Measurements from ENCODE around the gene THEMIS. TPM values are rescaled to one million over a fixed set of nuclear protein-coding genes. Genes with fewer than 3 reads are reported as not detected.

THEMIS gene
- total and polyA plus RNA-seq, 2 experiments from 2014 or later, result not detected

DNA sequence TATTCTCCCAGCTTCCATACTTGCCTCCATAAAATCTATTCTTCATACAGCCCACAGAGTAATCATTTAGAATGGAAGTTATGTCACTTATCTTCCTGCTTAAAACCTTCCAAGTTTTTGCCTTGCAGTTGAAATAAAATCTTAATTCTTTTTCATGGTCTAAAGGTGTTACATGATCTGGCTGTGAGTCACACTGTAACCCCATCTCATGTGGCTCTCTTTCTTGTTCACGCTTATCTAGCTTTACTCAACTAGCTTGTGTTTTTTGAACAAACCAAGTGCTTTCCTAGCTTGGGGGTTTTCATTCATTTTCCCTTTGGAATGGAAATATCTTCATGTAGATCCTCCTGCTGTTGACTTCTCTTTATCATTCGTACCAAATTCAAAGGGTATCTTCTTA is 23.6 kb upstream of the THEMIS start:
- no peak overlapping the region for H3K4me3 ChIP-seq
- no peak overlapping the region for H3K4me2 ChIP-seq
- H3K9me2 ChIP-seq (replicated peaks; ENCODE audit: insufficient read depth), result no peaks in the 10 kb centered on the region
- no peak overlapping the region for H2AFZ ChIP-seq
- DNase-seq (ENCODE audit: low spot score), result no peak
- no peaks in the 10 kb centered on the region for H3K4me1 ChIP-seq (ENCODE audit: insufficient read depth)
- no peaks in the 10 kb centered on the region for H3K9me3 ChIP-seq (ENCODE audit: low read depth)
- no peaks in the 10 kb centered on the region for H3K36me3 ChIP-seq (replicated peaks; ENCODE audit: insufficient read depth, low read depth)
- 85% methylated on average over 2 of the region's 2 CpGs for WGBS (ENCODE audit: low lambda C conversion rate, missing lambda C conversion rate)
- H3K27me3 ChIP-seq, result no peaks in the 10 kb centered on the region
- no peaks in the 10 kb centered on the region for H4K20me1 ChIP-seq (ENCODE audit: insufficient read depth, poor library complexity, severe bottlenecking)
- H3K79me2 ChIP-seq, result no peaks in the 10 kb centered on the region
- TF ChIP-seq, protein P1, sequence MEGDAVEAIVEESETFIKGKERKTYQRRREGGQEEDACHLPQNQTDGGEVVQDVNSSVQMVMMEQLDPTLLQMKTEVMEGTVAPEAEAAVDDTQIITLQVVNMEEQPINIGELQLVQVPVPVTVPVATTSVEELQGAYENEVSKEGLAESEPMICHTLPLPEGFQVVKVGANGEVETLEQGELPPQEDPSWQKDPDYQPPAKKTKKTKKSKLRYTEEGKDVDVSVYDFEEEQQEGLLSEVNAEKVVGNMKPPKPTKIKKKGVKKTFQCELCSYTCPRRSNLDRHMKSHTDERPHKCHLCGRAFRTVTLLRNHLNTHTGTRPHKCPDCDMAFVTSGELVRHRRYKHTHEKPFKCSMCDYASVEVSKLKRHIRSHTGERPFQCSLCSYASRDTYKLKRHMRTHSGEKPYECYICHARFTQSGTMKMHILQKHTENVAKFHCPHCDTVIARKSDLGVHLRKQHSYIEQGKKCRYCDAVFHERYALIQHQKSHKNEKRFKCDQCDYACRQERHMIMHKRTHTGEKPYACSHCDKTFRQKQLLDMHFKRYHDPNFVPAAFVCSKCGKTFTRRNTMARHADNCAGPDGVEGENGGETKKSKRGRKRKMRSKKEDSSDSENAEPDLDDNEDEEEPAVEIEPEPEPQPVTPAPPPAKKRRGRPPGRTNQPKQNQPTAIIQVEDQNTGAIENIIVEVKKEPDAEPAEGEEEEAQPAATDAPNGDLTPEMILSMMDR (IDR thresholded peaks at IDR 0.05; ENCODE audit: poor library complexity), result no peak
- no peak for TF ChIP-seq EZH2phosphoT487 (IDR thresholded peaks at IDR 0.05; ENCODE audit: low read depth, severe bottlenecking, unreplicated experiment)
- no peak for TF ChIP-seq EZH2 (IDR thresholded peaks at IDR 0.05; ENCODE audit: borderline replicate concordance)
- no peak overlapping the region for H3K27ac ChIP-seq

DNA sequence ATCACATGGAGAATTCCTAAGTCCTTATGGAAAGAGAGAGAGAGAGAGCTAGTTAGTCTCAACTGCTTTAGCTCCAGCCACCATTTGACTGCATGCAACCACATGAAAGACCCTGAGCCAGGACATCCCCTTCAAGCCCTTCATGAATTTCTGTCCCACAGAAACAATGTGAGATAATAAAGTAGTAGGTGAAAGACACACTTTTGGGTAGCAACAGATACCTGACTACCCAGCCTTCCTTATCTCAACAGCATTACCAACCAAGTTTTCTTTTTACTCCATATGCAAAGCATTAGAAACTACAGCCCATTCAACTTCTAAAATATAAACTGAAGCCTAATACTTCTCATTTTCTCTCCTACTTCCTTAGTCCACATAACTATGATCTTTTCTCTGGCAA is 23.2 kb upstream of the THEMIS start:
- H3K27ac ChIP-seq, result no peak overlapping the region
- TF ChIP-seq EZH2 (IDR thresholded peaks at IDR 0.05; ENCODE audit: borderline replicate concordance) (no peak), EZH2phosphoT487 (IDR thresholded peaks at IDR 0.05; ENCODE audit: low read depth, severe bottlenecking, unreplicated experiment) (no peak)
- TF ChIP-seq, protein P1 (IDR thresholded peaks at IDR 0.05; ENCODE audit: poor library complexity), result no peak
- H3K27me3 ChIP-seq, result no peaks in the 10 kb centered on the region
- no peaks in the 10 kb centered on the region for H3K4me1 ChIP-seq (ENCODE audit: insufficient read depth)
- no peaks in the 10 kb centered on the region for H4K20me1 ChIP-seq (ENCODE audit: insufficient read depth, poor library complexity, severe bottlenecking)
- no peak overlapping the region for H3K4me2 ChIP-seq
- no peak overlapping the region for H3K4me3 ChIP-seq
- no peaks in the 10 kb centered on the region for H3K79me2 ChIP-seq
- no peak overlapping the region for H2AFZ ChIP-seq
- no peaks in the 10 kb centered on the region for H3K9me2 ChIP-seq (replicated peaks; ENCODE audit: insufficient read depth)
- H3K36me3 ChIP-seq (replicated peaks; ENCODE audit: insufficient read depth, low read depth), result no peaks in the 10 kb centered on the region
- no peaks in the 10 kb centered on the region for H3K9me3 ChIP-seq (ENCODE audit: low read depth)
- no peak for DNase-seq (ENCODE audit: low spot score)

GRCh38 chr6:127923135-127923534 is 22.3 kb upstream of the THEMIS start:
- Histone ChIP-seq H3K4me2 (no peak overlapping the region), H3K36me3 (replicated peaks; ENCODE audit: insufficient read depth, low read depth) (no peaks in the 10 kb centered on the region), H3K4me3 (no peak overlapping the region), H2AFZ (no peak overlapping the region), H3K79me2 (no peaks in the 10 kb centered on the region), H3K9me3 (ENCODE audit: low read depth) (no peaks in the 10 kb centered on the region), H3K27ac (no peak overlapping the region), H3K4me1 (ENCODE audit: insufficient read depth) (no peaks in the 10 kb centered on the region), H3K27me3 (no peaks in the 10 kb centered on the region), H4K20me1 (ENCODE audit: insufficient read depth, poor library complexity, severe bottlenecking) (no peaks in the 10 kb centered on the region), H3K9me2 (replicated peaks; ENCODE audit: insufficient read depth) (no peaks in the 10 kb centered on the region)
- TF ChIP-seq, protein P1 (IDR thresholded peaks at IDR 0.05; ENCODE audit: poor library complexity), result no peak
- TF ChIP-seq EZH2phosphoT487 (IDR thresholded peaks at IDR 0.05; ENCODE audit: low read depth, severe bottlenecking, unreplicated experiment), result no peak
- no peak for TF ChIP-seq EZH2 (IDR thresholded peaks at IDR 0.05; ENCODE audit: borderline replicate concordance)
- 83% methylated on average over 2 of the region's 2 CpGs for WGBS (ENCODE audit: low lambda C conversion rate, missing lambda C conversion rate)
- DNase-seq (ENCODE audit: low spot score), result no peak

GRCh38 chr6:127921982-127922381 is 21.1 kb upstream of the THEMIS start:
- DNase-seq (ENCODE audit: low spot score), result no peak
- H3K4me3 ChIP-seq, result no peak overlapping the region
- H3K4me1 ChIP-seq (ENCODE audit: insufficient read depth), result no peaks in the 10 kb centered on the region
- no peaks in the 10 kb centered on the region for H3K79me2 ChIP-seq
- H2AFZ ChIP-seq, result no peak overlapping the region
- no peaks in the 10 kb centered on the region for H3K36me3 ChIP-seq (replicated peaks; ENCODE audit: insufficient read depth, low read depth)
- no peaks in the 10 kb centered on the region for H3K27me3 ChIP-seq
- no peaks in the 10 kb centered on the region for H4K20me1 ChIP-seq (ENCODE audit: insufficient read depth, poor library complexity, severe bottlenecking)
- 95% methylated on average over 6 of the region's 6 CpGs for whole genome bisulfite sequencing (ENCODE audit: low lambda C conversion rate, missing lambda C conversion rate)
- H3K9me3 ChIP-seq (ENCODE audit: low read depth), result no peaks in the 10 kb centered on the region
- TF ChIP-seq, protein P1 (IDR thresholded peaks at IDR 0.05; ENCODE audit: poor library complexity), result no peak
- TF ChIP-seq EZH2phosphoT487 (IDR thresholded peaks at IDR 0.05; ENCODE audit: low read depth, severe bottlenecking, unreplicated experiment), result no peak
- TF ChIP-seq EZH2 (IDR thresholded peaks at IDR 0.05; ENCODE audit: borderline replicate concordance), result no peak
- H3K9me2 ChIP-seq (replicated peaks; ENCODE audit: insufficient read depth), result no peaks in the 10 kb centered on the region
- no peak overlapping the region for H3K27ac ChIP-seq
- no peak overlapping the region for H3K4me2 ChIP-seq

Measured in hepatocyte (in vitro differentiated cells).